GM23338 (cell line): ENCODE results near the gene EXOC6B.

Experiments
- CREB1 ChIP-seq: fragments of 250-450 bp; sonication (Bioruptor Pico); IDR thresholded peaks from 2 replicates; pipeline ENCODE4 v1.5.0; 2020; ENCODE audit warnings: low read depth, mild to moderate bottlenecking, moderate library complexity
- POLR2AphosphoS5 ChIP-seq: IDR thresholded peaks from 2 replicates; pipeline ENCODE4 v1.6.1; 2016; ENCODE audit warnings: antibody characterized with exemption, low read depth
- TF ChIP-seq, protein P1 (sequence below), 2 experiments: fragments of 200-600 bp in 1 of 2; sonication (generic) in 1 of 2; conservative IDR thresholded peaks; 2 replicates each; pipeline versions ENCODE4 v1.5.1 to v1.6.1; 2016 to 2017; ENCODE audit warnings: antibody characterized with exemption in 2 of 2, low read depth in 2 of 2, mild to moderate bottlenecking in 2 of 2, moderate library complexity in 1 of 2
- TF ChIP-seq, protein P2 (sequence below): IDR thresholded peaks from one replicate; pipeline ENCODE4 v1.6.1; 2018; ENCODE audit warnings: antibody characterized with exemption; ENCODE audit not compliant: unreplicated experiment

DNA sequence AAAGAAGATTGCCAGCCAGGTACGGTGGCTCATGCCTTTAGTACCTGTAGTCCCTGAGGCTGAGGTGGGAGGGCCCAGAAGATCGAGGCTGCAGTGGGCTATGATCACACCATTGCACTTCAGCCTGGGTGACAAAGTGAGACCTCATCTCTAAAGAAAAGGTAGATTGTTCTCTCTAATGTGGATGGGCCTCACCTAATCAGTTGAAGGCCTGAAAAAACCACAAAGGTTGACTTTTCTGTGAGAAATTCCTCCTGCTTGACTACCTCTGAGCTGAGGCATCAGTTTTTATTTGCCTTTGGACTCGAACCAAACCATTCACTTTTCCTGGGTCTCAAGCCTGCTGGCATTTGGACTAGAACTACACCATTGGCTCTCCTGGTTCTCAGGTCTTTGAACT is 536.1 kb downstream of the EXOC6B start:
- TF ChIP-seq, protein P1, sequence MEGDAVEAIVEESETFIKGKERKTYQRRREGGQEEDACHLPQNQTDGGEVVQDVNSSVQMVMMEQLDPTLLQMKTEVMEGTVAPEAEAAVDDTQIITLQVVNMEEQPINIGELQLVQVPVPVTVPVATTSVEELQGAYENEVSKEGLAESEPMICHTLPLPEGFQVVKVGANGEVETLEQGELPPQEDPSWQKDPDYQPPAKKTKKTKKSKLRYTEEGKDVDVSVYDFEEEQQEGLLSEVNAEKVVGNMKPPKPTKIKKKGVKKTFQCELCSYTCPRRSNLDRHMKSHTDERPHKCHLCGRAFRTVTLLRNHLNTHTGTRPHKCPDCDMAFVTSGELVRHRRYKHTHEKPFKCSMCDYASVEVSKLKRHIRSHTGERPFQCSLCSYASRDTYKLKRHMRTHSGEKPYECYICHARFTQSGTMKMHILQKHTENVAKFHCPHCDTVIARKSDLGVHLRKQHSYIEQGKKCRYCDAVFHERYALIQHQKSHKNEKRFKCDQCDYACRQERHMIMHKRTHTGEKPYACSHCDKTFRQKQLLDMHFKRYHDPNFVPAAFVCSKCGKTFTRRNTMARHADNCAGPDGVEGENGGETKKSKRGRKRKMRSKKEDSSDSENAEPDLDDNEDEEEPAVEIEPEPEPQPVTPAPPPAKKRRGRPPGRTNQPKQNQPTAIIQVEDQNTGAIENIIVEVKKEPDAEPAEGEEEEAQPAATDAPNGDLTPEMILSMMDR (conservative IDR thresholded peaks at IDR 0.05; ENCODE audit: low read depth in 2 of 2) = no peak
- TF ChIP-seq, protein P2, sequence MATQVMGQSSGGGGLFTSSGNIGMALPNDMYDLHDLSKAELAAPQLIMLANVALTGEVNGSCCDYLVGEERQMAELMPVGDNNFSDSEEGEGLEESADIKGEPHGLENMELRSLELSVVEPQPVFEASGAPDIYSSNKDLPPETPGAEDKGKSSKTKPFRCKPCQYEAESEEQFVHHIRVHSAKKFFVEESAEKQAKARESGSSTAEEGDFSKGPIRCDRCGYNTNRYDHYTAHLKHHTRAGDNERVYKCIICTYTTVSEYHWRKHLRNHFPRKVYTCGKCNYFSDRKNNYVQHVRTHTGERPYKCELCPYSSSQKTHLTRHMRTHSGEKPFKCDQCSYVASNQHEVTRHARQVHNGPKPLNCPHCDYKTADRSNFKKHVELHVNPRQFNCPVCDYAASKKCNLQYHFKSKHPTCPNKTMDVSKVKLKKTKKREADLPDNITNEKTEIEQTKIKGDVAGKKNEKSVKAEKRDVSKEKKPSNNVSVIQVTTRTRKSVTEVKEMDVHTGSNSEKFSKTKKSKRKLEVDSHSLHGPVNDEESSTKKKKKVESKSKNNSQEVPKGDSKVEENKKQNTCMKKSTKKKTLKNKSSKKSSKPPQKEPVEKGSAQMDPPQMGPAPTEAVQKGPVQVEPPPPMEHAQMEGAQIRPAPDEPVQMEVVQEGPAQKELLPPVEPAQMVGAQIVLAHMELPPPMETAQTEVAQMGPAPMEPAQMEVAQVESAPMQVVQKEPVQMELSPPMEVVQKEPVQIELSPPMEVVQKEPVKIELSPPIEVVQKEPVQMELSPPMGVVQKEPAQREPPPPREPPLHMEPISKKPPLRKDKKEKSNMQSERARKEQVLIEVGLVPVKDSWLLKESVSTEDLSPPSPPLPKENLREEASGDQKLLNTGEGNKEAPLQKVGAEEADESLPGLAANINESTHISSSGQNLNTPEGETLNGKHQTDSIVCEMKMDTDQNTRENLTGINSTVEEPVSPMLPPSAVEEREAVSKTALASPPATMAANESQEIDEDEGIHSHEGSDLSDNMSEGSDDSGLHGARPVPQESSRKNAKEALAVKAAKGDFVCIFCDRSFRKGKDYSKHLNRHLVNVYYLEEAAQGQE = no peak
- no peak for TF ChIP-seq CREB1 (CRISPR knock-in tag)
- no peak for TF ChIP-seq POLR2AphosphoS5
